GM10847 (cell line): ENCODE measurements around the gene ZNF804A.

Experiments used
- POLR2A ChIP-seq: IDR thresholded peaks from 2 replicates; pipeline ENCODE4 v1.6.1; 2011; ENCODE audit not compliant: insufficient read length; ENCODE audit errors: extremely low read depth

The ZNF804A gene

DNA sequence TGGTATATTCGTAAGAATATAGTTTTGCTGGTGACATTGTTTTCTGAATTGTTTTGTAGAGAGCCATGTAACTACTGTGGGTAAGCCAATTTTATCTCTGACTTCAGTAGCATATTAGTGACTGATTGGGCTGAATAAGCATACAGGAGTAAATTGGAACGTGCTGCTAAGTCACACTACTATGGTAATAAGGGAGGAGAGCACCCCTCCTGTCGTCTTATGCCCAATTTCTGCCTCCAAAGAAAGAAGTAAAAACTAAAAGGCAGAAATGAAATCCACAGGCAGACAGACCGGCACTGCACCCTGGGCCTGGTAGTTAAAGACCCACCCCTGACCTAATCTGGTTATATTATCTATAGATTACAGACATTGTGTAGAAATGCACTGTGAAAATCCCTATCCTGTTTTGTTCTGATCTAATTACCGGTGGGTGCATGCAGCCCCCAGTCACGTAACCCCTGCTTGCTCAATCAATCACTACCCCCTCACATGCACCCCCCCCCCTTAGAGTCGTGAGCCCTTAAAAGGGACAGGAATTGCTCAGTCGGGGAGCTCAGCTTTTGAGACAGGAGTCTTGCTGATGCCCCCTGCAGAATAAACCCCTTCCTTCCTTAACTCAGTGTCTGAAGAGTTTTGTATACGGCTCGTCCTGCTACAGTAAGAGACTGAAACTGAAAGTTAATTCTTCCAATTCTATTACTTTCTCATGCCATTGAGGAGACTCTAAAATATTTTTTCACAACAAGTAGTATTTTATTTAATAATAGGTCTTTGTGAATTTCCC lies 167.0 kb downstream of the ZNF804A start:
- TF ChIP-seq POLR2A = no peak

GRCh38 chr2:184767059-184767458 lies 168.7 kb downstream of the ZNF804A start:
- no peak for TF ChIP-seq POLR2A

- TF ChIP-seq POLR2A = no peak
Measured at GRCh38 chr2:184769023-184769422, 170.7 kb downstream of the ZNF804A start.

DNA sequence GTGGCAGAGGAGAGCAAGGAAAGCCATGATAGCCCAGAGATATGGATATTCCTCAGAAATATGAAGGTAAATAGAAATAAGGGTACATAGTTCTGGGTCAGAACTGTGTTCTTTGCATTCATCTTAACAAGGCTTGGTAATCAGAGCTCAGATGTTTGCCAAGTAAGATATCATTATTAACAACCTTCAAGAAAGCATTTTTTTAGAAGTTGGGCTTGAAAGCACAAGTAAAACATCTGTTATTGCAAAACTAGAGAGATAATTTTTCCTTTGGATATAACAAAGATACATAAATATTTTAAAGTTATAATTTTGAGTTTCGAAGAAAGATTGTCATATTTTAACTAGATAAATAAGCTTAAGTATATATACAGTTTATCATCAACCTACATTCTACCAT lies 171.4 kb downstream of the ZNF804A start:
- TF ChIP-seq POLR2A = no peak

GRCh38 chr2:184779777-184780176 lies 181.4 kb downstream of the ZNF804A start:
- TF ChIP-seq POLR2A = no peak

DNA sequence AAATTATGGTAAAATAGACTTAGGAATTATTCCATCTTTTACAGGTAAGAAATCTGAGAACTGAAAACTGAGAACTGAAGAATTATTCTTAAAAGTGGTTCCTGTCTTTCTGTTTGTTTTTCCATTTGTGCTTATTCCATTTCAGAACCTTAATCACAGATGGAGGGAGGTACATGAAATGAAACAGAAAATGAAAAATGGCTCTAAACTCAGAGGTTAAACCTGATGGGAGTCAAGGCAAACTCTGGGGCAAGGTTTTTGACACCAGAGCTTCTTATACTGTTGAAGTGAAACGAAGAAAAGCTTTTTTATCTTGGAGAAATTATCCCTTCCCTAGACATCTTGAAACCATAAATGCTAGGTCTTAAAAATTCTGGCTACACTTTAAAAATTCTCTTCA lies 182.1 kb downstream of the ZNF804A start:
- TF ChIP-seq POLR2A = no peak

DNA sequence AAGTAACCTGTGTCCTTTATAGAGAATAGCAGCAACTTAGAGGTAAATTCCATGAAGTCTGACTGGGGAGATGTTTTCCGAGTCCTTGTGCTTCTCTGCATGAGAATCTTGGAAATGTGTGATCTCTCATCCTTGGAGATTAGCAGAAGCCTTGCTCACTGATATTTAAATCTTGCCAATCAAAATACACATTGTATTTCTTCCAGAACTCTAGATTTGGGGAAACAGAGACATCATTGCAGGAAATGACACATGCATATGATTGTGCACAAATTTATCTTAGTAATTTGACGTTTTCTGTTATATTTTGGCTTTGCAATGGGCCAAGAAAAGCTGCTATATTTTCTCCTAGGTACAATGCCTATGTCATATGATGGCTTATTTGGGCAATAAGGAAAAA lies 182.6 kb downstream of the ZNF804A start:
- no peak for TF ChIP-seq POLR2A

DNA sequence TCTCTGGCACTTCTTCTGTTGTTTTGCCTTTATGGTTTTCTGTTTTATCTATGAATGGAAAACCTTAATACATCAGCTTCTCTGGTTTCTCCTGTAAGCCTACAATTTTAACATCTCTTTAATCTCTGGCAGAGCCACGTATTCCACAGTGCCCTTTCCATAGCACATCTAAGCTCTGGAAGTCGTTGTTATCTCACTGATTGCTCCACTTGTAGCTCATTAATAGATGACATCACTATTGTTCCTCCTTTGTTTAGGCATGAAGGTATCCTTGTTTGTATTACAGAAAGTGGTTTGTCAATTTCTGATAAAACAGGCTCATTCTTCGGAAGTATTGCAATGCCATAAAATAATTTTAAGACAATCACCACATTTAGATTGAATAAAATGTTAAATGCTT lies 185.2 kb downstream of the ZNF804A start:
- TF ChIP-seq POLR2A = no peak

DNA sequence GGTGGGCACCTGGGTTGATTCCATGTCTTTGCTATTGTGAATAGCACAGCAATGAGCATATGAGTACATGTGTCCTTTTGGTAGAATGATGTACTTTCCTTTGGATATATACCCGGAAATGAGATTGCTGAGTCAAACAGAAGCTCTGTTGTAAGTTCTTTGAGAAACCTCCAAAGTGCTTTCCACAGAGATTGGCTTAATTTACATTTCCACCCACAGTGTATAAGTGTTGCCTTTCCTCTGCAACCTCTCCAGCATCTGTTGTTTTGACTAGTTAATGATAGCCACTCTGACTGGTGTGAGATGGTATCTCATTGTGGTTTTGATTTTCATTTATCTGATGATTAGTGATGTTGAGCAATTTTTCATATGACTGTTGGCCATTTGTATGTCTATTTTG lies 194.8 kb downstream of the ZNF804A start:
- no peak for TF ChIP-seq POLR2A

DNA sequence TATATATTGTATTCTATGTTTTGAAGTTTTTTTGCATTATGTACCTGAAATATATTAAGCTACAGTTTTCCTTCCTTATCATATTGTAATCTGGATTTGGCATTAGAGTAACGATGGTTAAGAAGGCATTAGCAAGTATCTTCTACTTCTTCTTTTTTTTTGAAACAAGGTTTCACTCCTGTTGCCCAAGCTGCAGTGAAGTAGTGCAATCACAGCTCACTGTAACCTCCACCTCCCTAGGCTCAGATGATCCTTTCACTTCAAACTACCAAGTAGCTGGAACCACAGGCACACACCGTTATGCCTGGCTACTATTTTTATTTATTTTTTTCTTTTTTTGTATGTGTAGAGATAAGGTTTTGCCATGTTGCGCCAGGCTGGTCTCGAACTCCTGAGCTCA lies 201.1 kb downstream of the ZNF804A start:
- TF ChIP-seq POLR2A = no peak

DNA sequence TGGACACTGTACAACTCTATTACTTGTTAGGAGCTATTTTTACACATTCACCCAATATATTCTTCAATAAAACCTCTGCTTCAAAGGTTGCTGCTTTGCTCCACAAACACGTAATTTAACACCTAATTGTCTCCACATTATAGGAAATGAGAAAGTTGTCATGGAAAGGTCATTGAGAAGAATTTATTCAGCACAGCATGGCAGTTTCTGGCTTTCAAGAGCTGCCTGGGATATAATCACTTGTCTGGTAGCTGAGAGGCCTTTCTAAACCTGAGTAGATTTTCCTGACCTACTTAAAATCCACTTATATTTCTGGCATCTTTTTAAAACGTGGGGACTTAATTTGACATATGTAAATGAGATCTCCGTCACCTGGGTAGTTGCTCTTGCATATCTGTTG lies 216.1 kb downstream of the ZNF804A start:
- no peak for TF ChIP-seq POLR2A

DNA sequence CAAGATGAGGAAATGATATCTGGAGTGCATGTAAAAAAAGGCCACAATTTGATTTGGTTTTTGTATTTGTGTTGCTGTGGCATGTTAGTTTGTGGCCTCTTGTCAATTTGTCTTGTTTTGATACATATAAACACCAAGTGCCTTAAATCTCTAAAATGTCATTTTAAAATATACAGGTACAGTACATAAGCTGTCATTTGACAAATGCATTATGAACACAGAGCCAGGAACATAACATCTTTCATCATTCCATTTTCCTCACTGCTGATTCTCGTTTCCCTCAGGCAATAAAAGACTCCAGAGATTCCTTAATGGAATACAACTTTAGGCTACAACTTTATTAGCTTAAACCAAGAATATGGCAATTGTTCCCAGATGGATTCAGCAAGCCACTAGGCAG lies 217.5 kb downstream of the ZNF804A start:
- no peak for TF ChIP-seq POLR2A

GRCh38 chr2:184824597-184824996 lies 226.3 kb downstream of the ZNF804A start:
- TF ChIP-seq POLR2A = no peak

DNA sequence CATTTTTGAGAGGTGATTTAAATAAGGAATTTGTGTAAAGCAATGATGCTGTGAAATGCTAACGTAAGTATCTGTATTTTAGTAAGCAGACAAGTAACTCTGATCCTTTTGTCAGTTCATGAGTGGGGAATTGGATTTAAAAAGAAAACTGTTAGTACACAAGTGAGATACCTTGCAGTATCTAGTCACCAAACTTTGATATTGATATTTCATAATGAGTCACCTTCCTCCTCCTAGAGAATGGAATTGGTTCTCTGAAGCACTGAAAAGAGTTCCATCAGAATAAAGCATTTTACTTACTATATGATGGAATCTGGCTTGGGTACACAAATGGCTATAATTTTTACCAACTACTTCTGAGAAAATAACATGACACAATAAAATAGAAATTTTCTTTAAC lies 232.2 kb downstream of the ZNF804A start:
- no peak for TF ChIP-seq POLR2A

DNA sequence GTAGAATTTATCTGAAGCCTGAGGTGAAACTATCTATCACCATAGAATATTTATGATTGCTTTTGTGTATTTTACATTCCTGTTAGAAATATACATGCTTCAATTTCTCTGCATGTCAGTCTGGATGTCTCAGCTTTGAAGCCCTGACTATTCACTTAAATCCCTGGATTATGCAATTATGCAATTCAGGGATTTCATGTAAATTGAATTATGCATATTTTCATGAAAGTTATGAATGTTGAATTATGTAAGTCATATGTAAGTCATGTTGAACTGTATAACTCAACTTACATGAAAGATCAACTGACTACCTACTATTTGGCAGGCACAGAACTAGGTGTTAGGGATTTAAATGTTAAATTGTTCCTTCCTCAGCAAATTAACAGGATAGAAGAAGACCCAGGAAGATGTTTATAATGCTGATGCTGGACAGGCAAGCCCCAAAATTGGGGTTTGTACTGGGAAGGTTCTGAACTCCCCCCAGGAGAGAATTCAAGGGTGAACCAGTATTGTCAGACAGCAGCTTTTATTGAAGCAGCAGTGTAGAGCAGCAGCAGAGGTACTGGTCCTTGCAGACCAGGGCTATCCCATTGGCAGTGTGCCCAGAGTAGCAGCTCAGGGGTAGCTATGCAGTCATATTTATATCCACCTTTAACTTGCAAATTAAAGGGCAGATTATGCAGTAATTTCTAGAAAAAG lies 236.5 kb downstream of the ZNF804A start:
- TF ChIP-seq POLR2A = no peak

DNA sequence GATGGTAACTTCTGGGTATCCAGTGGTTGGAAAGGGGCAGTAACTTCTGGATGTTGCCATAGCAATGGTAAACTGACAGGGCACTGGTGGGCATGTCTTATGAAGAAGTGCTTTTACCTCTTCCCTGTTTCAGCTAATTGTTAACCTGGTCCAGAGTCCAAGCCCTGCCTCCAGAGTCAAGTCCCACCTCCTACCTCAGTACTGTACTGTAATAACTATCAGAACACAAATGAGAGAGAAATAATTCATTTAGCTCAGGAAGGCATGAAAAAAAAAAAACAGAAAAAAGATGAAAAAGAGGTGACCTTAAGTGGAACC lies 237.0 kb downstream of the ZNF804A start:
- TF ChIP-seq POLR2A = no peak

DNA sequence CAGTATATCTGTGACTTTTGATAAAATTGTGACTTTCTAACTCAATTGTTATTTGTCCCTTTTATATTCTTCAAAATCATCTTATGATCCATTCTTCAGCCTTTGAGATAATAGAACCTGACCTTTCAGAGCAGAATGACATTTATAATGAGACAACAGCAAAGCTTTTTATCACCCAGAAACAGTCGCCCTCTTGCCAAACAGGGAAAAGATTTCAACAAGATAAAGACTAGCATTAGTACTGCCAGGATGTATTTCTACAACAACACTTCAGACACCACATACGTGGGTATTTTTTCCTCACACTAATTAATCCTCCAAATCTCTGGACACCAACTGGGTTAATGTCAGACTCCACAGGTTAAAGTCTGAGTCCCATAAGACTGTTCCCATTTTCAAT lies 249.0 kb downstream of the ZNF804A start:
- no peak for TF ChIP-seq POLR2A

GRCh38 chr2:184849516-184849915 lies 251.2 kb downstream of the ZNF804A start:
- TF ChIP-seq POLR2A = no peak

- TF ChIP-seq POLR2A = no peak
Measured at GRCh38 chr2:184851576-184851975, 253.2 kb downstream of the ZNF804A start.
